Endothelial cell of umbilical vein (primary cell): ENCODE results near the gene CIB4. TPM values are rescaled to one million over a fixed set of nuclear protein-coding genes. Genes with fewer than 3 reads are reported as not detected.

Experiments
- BruUV-seq: library from RNA; stranded (reverse); fragments of 400-500 nt; replicated peaks from 2 replicates; lab custom pipeline; 2021; lab: Mats Ljungman, UMichigan
- CTCF ChIA-PET: fragments of 300-600, 350-600 bp; sonication (Branson Sonifier 250); formaldehyde crosslinking; loops from one replicate; lab custom pipeline; 2021; ENCODE audit warnings: antibody characterized with exemption, inconsistent platforms; lab: Charles Lee
- POLR2A ChIA-PET: fragments of 300-600, 350-600 bp; sonication (Branson Sonifier 250); formaldehyde crosslinking; loops from one replicate; lab custom pipeline; 2021; ENCODE audit warnings: antibody characterized with exemption, inconsistent platforms; lab: Charles Lee
- DNase-seq: peaks from one replicate; pipeline ENCODE4 v3.0.0-alpha.2; 2011; ENCODE audit warnings: low read depth, low spot score
- FAIRE-seq: peaks from 2 replicates; lab custom pipeline; 2011; peaks lifted over from hg19 to GRCh38; lab: Jason Lieb, UNC
- H2AFZ ChIP-seq: 2 replicates; pipeline ENCODE4 v1.6.0; 2012; ENCODE audit warnings: low read depth, low read length, control low read depth, inconsistent platforms
- H3K27ac ChIP-seq: 2 replicates; pipeline ENCODE4 v1.5.1; 2011; ENCODE audit warnings: low read depth, mild to moderate bottlenecking, control low read depth, low read length, moderate library complexity; ENCODE audit not compliant: insufficient read depth
- H3K27me3 ChIP-seq, 2 experiments: 2 replicates each; pipeline versions ENCODE4 v1.6.0 to v1.6.1; 2011; ENCODE audit warnings: low read length in 2 of 2, mixed read lengths in 1 of 2; ENCODE audit not compliant: control insufficient read depth in 2 of 2, insufficient read depth in 2 of 2
- H3K36me3 ChIP-seq, 2 experiments: 2 replicates in 1 of 2; 3 replicates in 1 of 2; pipeline ENCODE4 v1.5.1; 2011; ENCODE audit warnings: low read length in 2 of 2, mild to moderate bottlenecking in 1 of 2, moderate library complexity in 1 of 2; ENCODE audit not compliant: control insufficient read depth in 2 of 2, insufficient read depth in 2 of 2; ENCODE audit errors: extremely low read depth in 1 of 2
- H3K4me1 ChIP-seq: 3 replicates; pipeline ENCODE4 v1.5.1; 2011; ENCODE audit warnings: mild to moderate bottlenecking, low read length; ENCODE audit not compliant: control insufficient read depth, insufficient read depth; ENCODE audit errors: extremely low read depth
- H3K4me2 ChIP-seq: 2 replicates; pipeline ENCODE4 v1.6.1; 2011; ENCODE audit warnings: low read length, control low read depth, mixed read lengths; ENCODE audit not compliant: insufficient read depth
- H3K4me3 ChIP-seq, 3 experiments: fragments of 200-600 bp in 1 of 3; sonication (generic), shearing (Covaris generic) in 1 of 3; replicated peaks in 1 of 3; 2 replicates each; pipeline ENCODE4 v1.5.1; 2011 to 2016; ENCODE audit warnings: control low read depth in 3 of 3, low read length in 3 of 3, mild to moderate bottlenecking in 2 of 3, inconsistent platforms in 1 of 3, low read depth in 1 of 3, moderate library complexity in 1 of 3; ENCODE audit not compliant: insufficient read depth in 1 of 3
- H3K79me2 ChIP-seq: 2 replicates; pipeline ENCODE4 v1.6.0; 2012; ENCODE audit warnings: low read length, inconsistent platforms; ENCODE audit not compliant: control insufficient read depth, insufficient read depth
- H3K9ac ChIP-seq: replicated peaks from 2 replicates; pipeline ENCODE3; 2011; ENCODE audit warnings: low read length, control low read depth; ENCODE audit not compliant: insufficient read depth; ENCODE audit errors: extremely low read depth
- H3K9me1 ChIP-seq: replicated peaks from 3 replicates; pipeline ENCODE4 v1.6.0; 2011; ENCODE audit warnings: mild to moderate bottlenecking, low read length; ENCODE audit not compliant: control insufficient read depth, insufficient read depth; ENCODE audit errors: extremely low read depth
- H3K9me3 ChIP-seq: replicated peaks from 2 replicates; pipeline ENCODE4 v1.5.1; 2012; ENCODE audit warnings: low read length, inconsistent platforms; ENCODE audit not compliant: control insufficient read depth, insufficient read depth
- H4K20me1 ChIP-seq: replicated peaks from 2 replicates; pipeline ENCODE3; 2011; ENCODE audit warnings: mild to moderate bottlenecking, low read length; ENCODE audit not compliant: control insufficient read depth, insufficient read depth; ENCODE audit errors: extremely low read depth
- EZH2 ChIP-seq: IDR thresholded peaks from 2 replicates; pipeline ENCODE4 v1.6.1; 2012; ENCODE audit warnings: borderline replicate concordance, low read depth, mild to moderate bottlenecking, moderate library complexity, low read length, inconsistent platforms; ENCODE audit not compliant: severe bottlenecking
- FOS ChIP-seq: IDR thresholded peaks from 2 replicates; pipeline ENCODE4 v1.6.1; 2011; ENCODE audit warnings: mild to moderate bottlenecking, low read length, moderate library complexity, borderline replicate concordance; ENCODE audit not compliant: insufficient read depth
- GATA2 ChIP-seq: IDR thresholded peaks from 2 replicates; pipeline ENCODE4 v1.7.0; 2011; ENCODE audit warnings: low read depth, mild to moderate bottlenecking, moderate library complexity, mixed read lengths, low read length; ENCODE audit not compliant: insufficient read length, insufficient read depth
- JUN ChIP-seq: IDR thresholded peaks from 2 replicates; pipeline ENCODE4 v1.6.1; 2011; ENCODE audit warnings: borderline replicate concordance, low read depth; ENCODE audit not compliant: insufficient read length, insufficient read depth
- MYC ChIP-seq: IDR thresholded peaks from one replicate; pipeline ENCODE4 v1.6.1; 2011; ENCODE audit warnings: mild to moderate bottlenecking, low read depth, low read length
- POLR2A ChIP-seq: IDR thresholded peaks from 2 replicates; pipeline ENCODE4 v1.6.1; 2012; ENCODE audit warnings: low read depth, mild to moderate bottlenecking, control low read depth, low read length
- POLR2AphosphoS5 ChIP-seq: IDR thresholded peaks from 2 replicates; pipeline ENCODE4 v1.6.1; 2012; ENCODE audit warnings: low read depth, mild to moderate bottlenecking, control low read depth, low read length, moderate library complexity; ENCODE audit not compliant: insufficient read depth
- dilution Hi-C: fragments of 300-500 bp; cut with MboI; formaldehyde crosslinking; loops from one replicate; pipeline ENCODE4 v1.15.0; 2019; ENCODE audit warnings: low sequenced_read_pairs; ENCODE audit not compliant: extremely low pct_ligation_motif_present
- intact Hi-C: fragments of 100-400 bp; cut with micrococcal nuclease; formaldehyde crosslinking; loops from one replicate; pipeline ENCODE4 v1.10.0; 2022
- polyA plus RNA-seq, 4 experiments: library from polyadenylated mRNA; depleted of rRNA in 3 of 4; stranded (reverse) in 3 of 4; unstranded in 1 of 4; fragments of >200 nt; gene quantifications; 2 replicates each; pipeline versions ENCODE4 v1.2.1 to v1.2.3, GENCODE V29; 2011 to 2012; ENCODE audit warnings: missing spikeins in 1 of 4
- total RNA-seq: library from RNA; stranded (reverse); gene quantifications from 2 replicates; pipeline ENCODE4 v1.2.3, GENCODE V29; 2021
- TF ChIP-seq, protein P1 (sequence below), 2 donors: IDR thresholded peaks; 1 replicate in 1 of 2; 2 replicates in 1 of 2; pipeline ENCODE4 v1.5.1; 2011; ENCODE audit warnings: low read length in 2 of 2, mild to moderate bottlenecking in 2 of 2, moderate library complexity in 2 of 2, control low read depth in 1 of 2, inconsistent platforms in 1 of 2, low read depth in 1 of 2; ENCODE audit not compliant: insufficient read depth in 1 of 2; ENCODE audit errors: extremely low read depth in 1 of 2
- TF ChIP-seq, protein P2 (sequence below): IDR thresholded peaks from 2 replicates; pipeline ENCODE4 v1.6.1; 2011; ENCODE audit not compliant: insufficient read depth, insufficient read length

CIB4 gene
- total and polyA plus RNA-seq, 2 donors (not counting 3 experiments of a cell fraction or from before 2014, with no cell fraction given) = not detected

DNA sequence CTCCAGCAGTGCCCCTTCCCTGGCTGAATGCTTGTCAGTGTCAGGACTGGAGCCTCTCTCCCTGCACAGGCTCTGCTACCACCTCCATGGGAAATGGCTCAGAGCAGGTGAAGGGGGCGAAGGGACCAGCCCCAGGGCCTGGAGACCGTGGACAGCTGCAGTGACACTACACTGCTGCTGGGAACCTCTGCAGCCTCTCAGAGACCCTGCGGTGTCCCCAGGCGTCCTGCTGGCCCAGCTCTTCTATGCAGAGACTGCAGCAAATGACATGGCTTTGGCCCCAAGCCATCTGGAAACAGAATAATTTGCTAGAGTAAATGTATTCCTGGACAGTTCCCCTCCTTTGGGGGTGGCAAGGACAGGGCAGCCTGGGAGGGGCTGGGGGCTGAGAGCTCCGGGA, 53.2 kb downstream of the CIB4 start:
- dilution Hi-C loops = no loop called here
- H3K9me3 ChIP-seq = no peaks in the 10 kb centered on the region
- TF ChIP-seq POLR2AphosphoS5 (no peak), MYC (no peak), GATA2 (no peak), EZH2 (no peak), FOS (no peak), POLR2A (no peak), JUN (no peak)
- TF ChIP-seq, protein P1, sequence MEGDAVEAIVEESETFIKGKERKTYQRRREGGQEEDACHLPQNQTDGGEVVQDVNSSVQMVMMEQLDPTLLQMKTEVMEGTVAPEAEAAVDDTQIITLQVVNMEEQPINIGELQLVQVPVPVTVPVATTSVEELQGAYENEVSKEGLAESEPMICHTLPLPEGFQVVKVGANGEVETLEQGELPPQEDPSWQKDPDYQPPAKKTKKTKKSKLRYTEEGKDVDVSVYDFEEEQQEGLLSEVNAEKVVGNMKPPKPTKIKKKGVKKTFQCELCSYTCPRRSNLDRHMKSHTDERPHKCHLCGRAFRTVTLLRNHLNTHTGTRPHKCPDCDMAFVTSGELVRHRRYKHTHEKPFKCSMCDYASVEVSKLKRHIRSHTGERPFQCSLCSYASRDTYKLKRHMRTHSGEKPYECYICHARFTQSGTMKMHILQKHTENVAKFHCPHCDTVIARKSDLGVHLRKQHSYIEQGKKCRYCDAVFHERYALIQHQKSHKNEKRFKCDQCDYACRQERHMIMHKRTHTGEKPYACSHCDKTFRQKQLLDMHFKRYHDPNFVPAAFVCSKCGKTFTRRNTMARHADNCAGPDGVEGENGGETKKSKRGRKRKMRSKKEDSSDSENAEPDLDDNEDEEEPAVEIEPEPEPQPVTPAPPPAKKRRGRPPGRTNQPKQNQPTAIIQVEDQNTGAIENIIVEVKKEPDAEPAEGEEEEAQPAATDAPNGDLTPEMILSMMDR (IDR thresholded peaks at IDR 0.05; ENCODE audit: extremely low read depth in 1 of 2, insufficient read depth in 1 of 2, low read depth in 1 of 2, low read length in 2 of 2) = no peak
- TF ChIP-seq, protein P2, sequence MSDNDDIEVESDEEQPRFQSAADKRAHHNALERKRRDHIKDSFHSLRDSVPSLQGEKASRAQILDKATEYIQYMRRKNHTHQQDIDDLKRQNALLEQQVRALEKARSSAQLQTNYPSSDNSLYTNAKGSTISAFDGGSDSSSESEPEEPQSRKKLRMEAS = no peak
- intact Hi-C loops = no loop called here
- H3K9me1 ChIP-seq = no peaks in the 10 kb centered on the region
- H3K4me1 ChIP-seq = no peaks in the 10 kb centered on the region
- DNase-seq (no peak), FAIRE-seq (no peak)
- ChIA-PET CTCF (interaction anchor here (1.4 to 5.4 kb wide), 3 partner anchors 9 to 22 kb away, joined by 3 to 32 read pairs (median 4); no protein-coding TSS in a partner anchor), POLR2A (no interaction called here)
- H3K36me3 ChIP-seq = no peaks in the 10 kb centered on the region
- H3K27ac ChIP-seq = no peak overlapping the region
- no peaks in the 10 kb centered on the region for H3K79me2 ChIP-seq
- no peak overlapping the region for H3K4me3 ChIP-seq
- H4K20me1 ChIP-seq = no peaks in the 10 kb centered on the region
- no peak overlapping the region for H3K4me2 ChIP-seq
- H2AFZ ChIP-seq = no peak overlapping the region
- peaks cover 12 to 15% of the 10 kb centered on the region in 2 experiments for H3K27me3 ChIP-seq
- BruUV-seq = no TSS peak
- H3K9ac ChIP-seq = no peak overlapping the region
